ENCODE results near the gene AKAP6. TPM values are rescaled to one million over a fixed set of nuclear protein-coding genes. Genes with fewer than 3 reads are reported as not detected.

AKAP6 gene
- total RNA-seq, 1 experiment from 2014 or later, result 1.1 TPM

- Histone ChIP-seq H3K9me3 (ENCODE audit: control insufficient read depth, low read depth, low read length) (no peaks in the 10 kb centered on the region), H3K23me2 (ENCODE audit: insufficient read length, low read depth, low read length, poor library complexity, severe bottlenecking) (no peaks in the 10 kb centered on the region), H3K79me2 (ENCODE audit: insufficient read depth, low read length) (no peaks in the 10 kb centered on the region), H4K91ac (ENCODE audit: insufficient read length, low read depth, low read length) (no peak overlapping the region), H2BK120ac (ENCODE audit: low read depth, low read length, poor library complexity, severe bottlenecking) (no peak overlapping the region), H2BK15ac (ENCODE audit: low read depth, low read length) (no peak overlapping the region), H3K18ac (ENCODE audit: insufficient read length, low read depth, low read length) (no peak overlapping the region), H3K9ac (ENCODE audit: extremely low read depth, insufficient read length, low read length) (no peak overlapping the region), H2AFZ (ENCODE audit: low read length) (no peak overlapping the region), H2BK12ac (ENCODE audit: insufficient read length, low read depth, low read length) (no peak overlapping the region), H3K4me2 (ENCODE audit: insufficient read depth, insufficient read length, low read length) (no peak overlapping the region), H2AK5ac (ENCODE audit: insufficient read length, low read length) (no peak overlapping the region), H3T11ph (ENCODE audit: low read length) (no peak overlapping the region), H3K79me1 (ENCODE audit: insufficient read depth, low read depth, low read length, poor library complexity, severe bottlenecking) (no peaks in the 10 kb centered on the region), H4K8ac (replicated peaks; ENCODE audit: insufficient read length, low read depth, low read length) (no peak overlapping the region), H4K20me1 (ENCODE audit: control insufficient read depth, insufficient read depth, insufficient read length) (no peaks in the 10 kb centered on the region), H4K5ac (ENCODE audit: insufficient read length, low read depth, low read length) (no peak overlapping the region), H2BK5ac (ENCODE audit: insufficient read length, low read length) (no peak overlapping the region), H3K27me3 (ENCODE audit: insufficient read depth, low read length) (no peaks in the 10 kb centered on the region), H3K56ac (ENCODE audit: insufficient read length, low read depth, low read length) (no peak overlapping the region), H2BK20ac (ENCODE audit: low read depth, low read length, poor library complexity, severe bottlenecking) (no peak overlapping the region), H3K4ac (ENCODE audit: low read depth, low read length) (no peak overlapping the region), H3K14ac (ENCODE audit: insufficient read depth, low read length) (no peak overlapping the region), H3K23ac (ENCODE audit: insufficient read length, low read depth, low read length) (no peak overlapping the region), H3K4me1 (ENCODE audit: insufficient read depth, low read length) (no peaks in the 10 kb centered on the region), H3K27ac (ENCODE audit: insufficient read length, low read depth, low read length) (no peak overlapping the region)
- TF ChIP-seq CTCF (conservative IDR thresholded peaks at IDR 0.05), result no peak
- H3K36me3 Mint-ChIP-seq (ENCODE audit: insufficient read depth in 1 of 3, low read depth in 3 of 3), result peaks cover 0 to 10% (median 0%) of the 10 kb centered on the region in 3 experiments; a peak in 4 of 7 replicates
- H3K9me3 Mint-ChIP-seq, result peaks cover 7 to 18% of the 10 kb centered on the region in 2 experiments
- no peak overlapping the region for H3K4me3 Mint-ChIP-seq
- no peaks in the 10 kb centered on the region for H3K4me1 Mint-ChIP-seq
- no peak overlapping the region for H3K27ac Mint-ChIP-seq
- no peak for DNase-seq
- no CpG with 5 or more reads among the region's 1 CpG for WGBS (ENCODE audit: extremely low coverage, insufficient read length, low lambda C conversion rate)
- H3K27me3 Mint-ChIP-seq (ENCODE audit: low read depth), result no peaks in the 10 kb centered on the region
Observed at GRCh38 chr14:32754209-32754608, 425.1 kb downstream of the AKAP6 start.

Data from H9 (cell line).